Ascending aorta (tissue), 2 donors: ENCODE measurements around the gene EGFL7. TPM values are rescaled to one million over a fixed set of nuclear protein-coding genes. Genes with fewer than 3 reads are reported as not detected.

Experiments used
- DNase-seq, 2 donors: peaks; one replicate each; pipeline ENCODE4 v3.0.0-alpha.2; 2019; ENCODE audit warnings: low spot score in 2 of 2
- H3K27ac ChIP-seq, 2 donors: fragments of 200-600 bp; sonication (generic); one replicate each; pipeline ENCODE4 v1.5.1; 2016 to 2017; ENCODE audit warnings: mild to moderate bottlenecking in 1 of 2
- H3K27me3 ChIP-seq: fragments of 200-600 bp; sonication (generic); one replicate; pipeline ENCODE4 v1.5.1; 2017
- H3K36me3 ChIP-seq, 2 donors: fragments of 200-600 bp; sonication (generic); one replicate each; pipeline ENCODE4 v1.5.1; 2016
- H3K4me1 ChIP-seq, 2 donors: fragments of 200-600 bp; sonication (generic); one replicate each; pipeline ENCODE4 v1.5.1; 2016 to 2017; ENCODE audit warnings: mild to moderate bottlenecking in 1 of 2
- H3K4me3 ChIP-seq, 2 donors: fragments of 200-600 bp; sonication (generic); one replicate each; pipeline ENCODE4 v1.5.1; 2016 to 2017; ENCODE audit warnings: mild to moderate bottlenecking in 1 of 2
- H3K9me3 ChIP-seq, 2 donors: fragments of 200-600 bp; sonication (generic); one replicate each; pipeline ENCODE4 v1.5.1; 2016
- intact Hi-C: fragments of 100-400 bp; cut with DNase I; formaldehyde crosslinking; loops from one replicate; pipeline ENCODE4 v1.15.1; 2023
- total RNA-seq: library from RNA; depleted of rRNA; stranded (reverse); fragments of >200 nt; gene quantifications from one replicate; pipeline ENCODE4 v1.1.0, GENCODE V29; 2016
- TF ChIP-seq, protein P1 (sequence below), 3 experiments: fragments of 200-600 bp in 2 of 3; fragments of 450-650 bp in 1 of 3; sonication (generic) in 2 of 3; IDR thresholded peaks; one replicate each; pipeline ENCODE4 v1.5.1; 2016 to 2019; ENCODE audit warnings: antibody characterized with exemption in 3 of 3, mild to moderate bottlenecking in 1 of 3, moderate library complexity in 1 of 3

Gene EGFL7
- total RNA-seq, 1 donor from 2014 or later = 443 TPM

DNA sequence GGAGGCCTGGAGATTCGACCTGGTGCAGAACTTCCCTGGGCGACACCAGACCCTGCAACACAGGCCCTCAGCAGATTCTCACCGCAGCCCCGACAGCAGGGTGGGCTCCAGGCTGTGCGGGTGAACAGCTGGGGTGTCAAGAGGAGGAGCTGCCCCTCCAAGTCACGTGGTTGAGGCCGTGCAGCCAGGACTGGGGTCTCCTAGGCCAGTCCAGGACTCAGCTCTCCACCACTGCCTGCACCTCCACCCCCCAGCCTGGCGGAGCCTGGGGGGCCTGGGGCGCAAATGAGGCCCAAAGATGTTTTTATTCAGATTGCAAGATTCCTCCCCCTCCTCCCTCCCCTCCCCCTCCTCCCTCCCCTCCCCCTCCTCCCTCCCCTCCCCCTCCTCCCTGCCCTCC is 33.8 kb downstream of the EGFL7 start:
- intact Hi-C loops = no loop called here
- Histone ChIP-seq H3K27me3 (peaks cover 9% of the 10 kb centered on the region), H3K36me3 (no peaks in the 10 kb centered on the region), H3K27ac (no peak overlapping the region), H3K4me1 (no peaks in the 10 kb centered on the region), H3K9me3 (no peaks in the 10 kb centered on the region), H3K4me3 (no peak overlapping the region)
- no peak for DNase-seq
- TF ChIP-seq, protein P1, sequence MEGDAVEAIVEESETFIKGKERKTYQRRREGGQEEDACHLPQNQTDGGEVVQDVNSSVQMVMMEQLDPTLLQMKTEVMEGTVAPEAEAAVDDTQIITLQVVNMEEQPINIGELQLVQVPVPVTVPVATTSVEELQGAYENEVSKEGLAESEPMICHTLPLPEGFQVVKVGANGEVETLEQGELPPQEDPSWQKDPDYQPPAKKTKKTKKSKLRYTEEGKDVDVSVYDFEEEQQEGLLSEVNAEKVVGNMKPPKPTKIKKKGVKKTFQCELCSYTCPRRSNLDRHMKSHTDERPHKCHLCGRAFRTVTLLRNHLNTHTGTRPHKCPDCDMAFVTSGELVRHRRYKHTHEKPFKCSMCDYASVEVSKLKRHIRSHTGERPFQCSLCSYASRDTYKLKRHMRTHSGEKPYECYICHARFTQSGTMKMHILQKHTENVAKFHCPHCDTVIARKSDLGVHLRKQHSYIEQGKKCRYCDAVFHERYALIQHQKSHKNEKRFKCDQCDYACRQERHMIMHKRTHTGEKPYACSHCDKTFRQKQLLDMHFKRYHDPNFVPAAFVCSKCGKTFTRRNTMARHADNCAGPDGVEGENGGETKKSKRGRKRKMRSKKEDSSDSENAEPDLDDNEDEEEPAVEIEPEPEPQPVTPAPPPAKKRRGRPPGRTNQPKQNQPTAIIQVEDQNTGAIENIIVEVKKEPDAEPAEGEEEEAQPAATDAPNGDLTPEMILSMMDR (IDR thresholded peaks at IDR 0.05) = no peak

DNA sequence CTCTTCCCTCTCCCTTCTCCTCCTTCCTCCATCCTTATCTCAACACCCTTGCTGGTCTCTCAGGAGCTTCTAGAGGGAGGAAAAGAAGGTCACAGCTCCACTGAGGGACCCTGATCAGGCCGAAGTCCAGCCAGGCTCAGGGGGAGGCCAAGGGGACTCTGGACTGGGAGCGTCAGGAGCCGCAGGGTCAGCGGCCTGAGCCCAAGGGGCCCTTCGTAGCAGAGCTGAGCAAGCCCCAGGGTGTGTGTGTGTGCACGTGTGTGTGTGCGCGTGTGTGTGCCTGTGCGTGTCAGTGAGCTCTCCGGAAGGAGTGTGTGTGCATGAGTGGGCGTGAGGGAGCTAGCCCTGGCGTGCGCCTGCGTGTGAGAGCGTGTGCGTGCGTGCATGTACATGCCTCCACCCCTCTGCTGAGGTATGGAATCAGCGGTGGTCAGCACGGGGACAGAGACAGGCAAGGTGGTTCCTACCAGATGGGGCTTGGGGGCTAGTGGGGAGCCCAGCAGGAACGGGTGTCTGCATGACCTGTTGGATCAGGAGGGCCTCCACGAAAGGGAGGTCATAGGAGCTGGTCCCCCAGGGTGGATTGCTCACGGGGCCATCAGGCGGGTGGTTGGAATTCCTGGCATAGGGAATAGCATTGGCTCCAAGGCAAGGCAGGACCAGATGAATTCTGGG is 34.6 kb downstream of the EGFL7 start:
- no peak overlapping the region for H3K27ac ChIP-seq
- TF ChIP-seq, protein P1 (IDR thresholded peaks at IDR 0.05) = no peak

DNA sequence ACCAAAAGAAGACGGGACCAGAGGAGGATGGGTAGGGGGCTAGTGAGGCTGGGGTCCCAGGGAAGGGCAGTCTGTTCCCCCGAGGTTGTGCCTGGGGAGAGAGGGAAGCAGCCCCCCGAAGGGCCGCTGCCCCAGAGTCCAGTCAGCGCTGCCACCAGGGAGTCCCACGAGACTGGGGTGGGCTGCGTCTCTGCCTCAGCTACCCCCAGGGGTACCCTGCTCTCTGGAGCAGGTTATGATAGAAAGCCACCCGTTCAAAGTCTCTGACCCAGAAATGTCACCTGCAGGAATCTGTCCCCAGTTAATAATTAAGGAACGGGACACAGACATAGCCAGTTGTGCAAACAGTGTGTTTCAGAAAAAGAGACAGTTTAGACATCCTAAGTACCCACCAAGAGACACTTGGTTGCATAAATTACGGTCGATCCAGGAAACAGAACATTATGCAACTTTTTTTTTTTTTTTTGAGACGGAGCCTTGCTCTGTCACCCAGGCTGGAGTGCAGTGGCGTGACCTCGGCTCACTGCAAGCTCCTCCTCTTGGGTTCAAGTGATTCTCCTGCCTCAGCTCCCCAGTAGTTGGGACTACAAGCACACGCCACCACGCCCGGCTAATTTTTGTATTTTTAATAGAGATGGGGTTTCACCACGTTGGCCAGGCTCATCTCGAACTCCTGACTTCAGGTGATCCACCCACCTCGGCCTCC is 35.3 kb downstream of the EGFL7 start:
- Histone ChIP-seq H3K4me1 (no peaks in the 10 kb centered on the region), H3K27me3 (peaks cover 12% of the 10 kb centered on the region), H3K9me3 (no peaks in the 10 kb centered on the region), H3K4me3 (no peak overlapping the region), H3K36me3 (no peaks in the 10 kb centered on the region), H3K27ac (no peak overlapping the region)
- intact Hi-C loops = no loop called here
- DNase-seq = no peak
- TF ChIP-seq, protein P1 (IDR thresholded peaks at IDR 0.05) = no peak

More for the DNA sequence above, 34.6 kb downstream of the EGFL7 start:
- Histone ChIP-seq H3K36me3 (no peaks in the 10 kb centered on the region), H3K9me3 (no peaks in the 10 kb centered on the region), H3K4me3 (no peak overlapping the region), H3K4me1 (no peaks in the 10 kb centered on the region), H3K27me3 (peaks cover 12% of the 10 kb centered on the region)
- intact Hi-C loops = no loop called here
- DNase-seq = no peak

DNA sequence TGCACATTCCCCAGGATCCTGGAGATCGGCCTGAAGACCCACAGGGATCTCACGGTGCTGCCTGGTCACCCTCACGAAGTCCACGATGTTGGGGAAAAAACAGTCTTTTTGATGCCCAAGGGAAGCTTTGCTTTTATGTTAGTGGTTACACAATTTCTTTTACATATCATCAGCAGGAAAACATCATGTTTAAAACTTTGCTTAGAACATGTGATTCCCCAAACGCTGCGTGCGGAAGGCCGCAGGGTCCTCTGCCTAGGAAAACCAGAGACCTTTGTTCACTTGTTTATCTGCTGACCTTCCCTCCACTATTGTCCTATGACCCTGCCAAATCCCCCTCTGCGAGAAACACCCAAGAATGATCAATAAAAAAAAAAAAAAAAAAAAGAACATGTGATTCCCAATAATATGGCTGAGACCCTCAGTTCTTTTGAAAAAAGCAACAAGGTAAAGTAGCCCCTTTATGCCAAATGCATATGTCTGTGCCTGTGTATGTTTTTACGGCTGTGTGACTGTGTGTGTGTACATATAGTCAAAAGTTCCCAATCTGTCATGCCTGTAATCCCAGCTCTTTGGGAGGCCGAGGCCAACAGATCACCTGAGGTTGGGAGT is 36.0 kb downstream of the EGFL7 start:
- DNase-seq = no peak
- H3K4me1 ChIP-seq = no peaks in the 10 kb centered on the region
- no peaks in the 10 kb centered on the region for H3K9me3 ChIP-seq
- H3K27me3 ChIP-seq = peaks cover 12% of the 10 kb centered on the region
- TF ChIP-seq, protein P1 (IDR thresholded peaks at IDR 0.05) = no peak
- no peak overlapping the region for H3K27ac ChIP-seq
- intact Hi-C loops = no loop called here
- no peaks in the 10 kb centered on the region for H3K36me3 ChIP-seq
- H3K4me3 ChIP-seq = no peak overlapping the region

DNA sequence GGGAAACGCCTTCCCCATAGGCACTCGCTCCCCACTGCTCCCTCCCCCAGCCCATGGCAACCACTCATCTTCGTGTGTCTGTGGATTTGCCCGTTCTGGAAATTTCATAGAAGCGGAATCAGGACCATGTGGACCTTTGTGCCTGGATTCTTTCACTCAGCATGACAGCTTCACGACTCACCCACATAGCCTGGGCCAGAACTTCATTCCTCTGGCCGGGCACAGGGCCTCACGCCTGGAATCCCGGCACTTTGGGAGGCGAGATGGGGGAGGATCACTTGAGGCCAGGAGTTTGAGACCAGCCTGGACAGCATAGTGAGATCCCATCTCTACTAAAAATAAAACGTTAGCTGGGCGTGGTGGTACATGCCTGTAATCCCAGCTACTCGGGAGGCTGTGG is 37.6 kb downstream of the EGFL7 start:
- TF ChIP-seq, protein P1 (IDR thresholded peaks at IDR 0.05) = no peak
- peaks cover 12% of the 10 kb centered on the region for H3K27me3 ChIP-seq
- intact Hi-C loops = no loop called here
- H3K4me3 ChIP-seq = no peak overlapping the region
- H3K36me3 ChIP-seq = no peaks in the 10 kb centered on the region
- H3K9me3 ChIP-seq = no peaks in the 10 kb centered on the region
- DNase-seq = no peak
- no peaks in the 10 kb centered on the region for H3K4me1 ChIP-seq
- H3K27ac ChIP-seq = no peak overlapping the region
